ENCODE results near the gene BCL11A. TPM values are rescaled to one million over a fixed set of nuclear protein-coding genes. Genes with fewer than 3 reads are reported as not detected.

Gene BCL11A
- total RNA-seq, 6 experiments from 2014 or later = 0.06 to 0.80 (median 0.37) TPM

GRCh38 chr2:60466161-60466702 is 87.2 kb downstream of the BCL11A start:
- ATAC-seq (no peak), DNase-seq (no peak)
- Histone ChIP-seq H3K4me3 (no peak overlapping the region), H3K27ac (no peak overlapping the region), H3K4me1 (no peaks in the 10 kb centered on the region), H3K9me3 (no peaks in the 10 kb centered on the region), H3K27me3 (no peaks in the 10 kb centered on the region), H3K36me3 (no peaks in the 10 kb centered on the region)
- 60% methylated on average over 1 of the region's 3 CpGs for WGBS (ENCODE audit: insufficient coverage, low coverage, low lambda C conversion rate, missing lambda C conversion rate)
- intact Hi-C loops (cut with DNase I) = no loop called here
- TF ChIP-seq CTCF (IDR thresholded peaks at IDR 0.05) (no peak), POLR2A (IDR thresholded peaks at IDR 0.05) (no peak)

GRCh38 chr2:60465736-60466135 is 87.7 kb downstream of the BCL11A start:
- ATAC-seq = no peak
- H3K27me3 ChIP-seq = no peaks in the 10 kb centered on the region
- no peak for TF ChIP-seq CTCF (IDR thresholded peaks at IDR 0.05)
- TF ChIP-seq POLR2A (IDR thresholded peaks at IDR 0.05) = no peak
- 75% methylated on average over 1 of the region's 4 CpGs for WGBS (ENCODE audit: insufficient coverage, low coverage, low lambda C conversion rate, missing lambda C conversion rate)
- H3K36me3 ChIP-seq = no peaks in the 10 kb centered on the region
- no peak overlapping the region for H3K27ac ChIP-seq
- intact Hi-C loops (cut with DNase I) = no loop called here
- H3K4me3 ChIP-seq = no peak overlapping the region
- H3K4me1 ChIP-seq = no peaks in the 10 kb centered on the region
- DNase-seq = no peak
- H3K9me3 ChIP-seq = no peaks in the 10 kb centered on the region

GRCh38 chr2:60463249-60463648 is 90.2 kb downstream of the BCL11A start:
- Histone ChIP-seq H3K36me3 (no peaks in the 10 kb centered on the region), H3K4me1 (no peaks in the 10 kb centered on the region), H3K9me3 (no peaks in the 10 kb centered on the region), H3K27me3 (no peaks in the 10 kb centered on the region), H3K27ac (no peak overlapping the region), H3K4me3 (no peak overlapping the region)
- DNase-seq = no peak
- no peak for ATAC-seq
- intact Hi-C loops (cut with DNase I) = no loop called here
- WGBS (ENCODE audit: insufficient coverage, low coverage, low lambda C conversion rate, missing lambda C conversion rate) = 38% methylated on average over 6 of the region's 6 CpGs
- TF ChIP-seq POLR2A (IDR thresholded peaks at IDR 0.05) (no peak), CTCF (IDR thresholded peaks at IDR 0.05) (no peak)

GRCh38 chr2:60461421-60462108 is 91.9 kb downstream of the BCL11A start:
- H3K4me1 ChIP-seq = no peaks in the 10 kb centered on the region
- intact Hi-C loops (cut with DNase I) = no loop called here
- TF ChIP-seq POLR2A (IDR thresholded peaks at IDR 0.05) (no peak), CTCF (IDR thresholded peaks at IDR 0.05) (no peak)
- no peaks in the 10 kb centered on the region for H3K27me3 ChIP-seq
- no peaks in the 10 kb centered on the region for H3K9me3 ChIP-seq
- no peak overlapping the region for H3K4me3 ChIP-seq
- H3K36me3 ChIP-seq = no peaks in the 10 kb centered on the region
- 97% methylated on average over 6 of the region's 47 CpGs for WGBS (ENCODE audit: insufficient coverage, low coverage, low lambda C conversion rate, missing lambda C conversion rate)
- H3K27ac ChIP-seq = no peak overlapping the region
- DNase-seq = no peak
- ATAC-seq = no peak
